Neural cell (in vitro differentiated cells): ENCODE results near the gene SEMA4F. TPM values are rescaled to one million over a fixed set of nuclear protein-coding genes. Genes with fewer than 3 reads are reported as not detected.

Source experiments
- H2AFZ ChIP-seq: fragments of 200-600, 300-800 bp; sonication (generic), shearing (Covaris generic); 2 replicates; pipeline ENCODE4 v1.6.0; 2014; ENCODE audit warnings: low read depth, mild to moderate bottlenecking, antibody characterized with exemption, low read length, moderate library complexity
- H3F3A ChIP-seq: fragments of 200-600 bp; shearing (Covaris generic); 2 replicates; pipeline ENCODE4 v1.6.1; 2016; ENCODE audit warnings: mild to moderate bottlenecking, moderate library complexity, mixed read lengths, antibody characterized with exemption, low read length; ENCODE audit not compliant: insufficient read depth, poor library complexity, severe bottlenecking
- H3K27ac ChIP-seq: fragments of 200-600, 300-800 bp; sonication (generic), shearing (Covaris generic); 2 replicates; pipeline ENCODE4 v1.5.1; 2014; ENCODE audit warnings: mild to moderate bottlenecking, low read length, moderate library complexity
- H3K27me3 ChIP-seq: fragments of 300-800, 200-600 bp; sonication (generic), shearing (Covaris generic); 2 replicates; pipeline ENCODE4 v1.6.0; 2014; ENCODE audit warnings: mild to moderate bottlenecking, low read depth, low read length, moderate library complexity; ENCODE audit not compliant: insufficient read depth
- H3K36me3 ChIP-seq: fragments of 300-800, 200-600 bp; sonication (generic), shearing (Covaris generic); 2 replicates; pipeline ENCODE4 v1.5.1; 2014; ENCODE audit warnings: mild to moderate bottlenecking, antibody characterized with exemption, low read length, moderate library complexity; ENCODE audit not compliant: insufficient read depth
- H3K4me2 ChIP-seq: fragments of 300-800, 200-600 bp; sonication (generic), shearing (Covaris generic); 2 replicates; pipeline ENCODE4 v1.6.0; 2014; ENCODE audit warnings: mild to moderate bottlenecking, low read length
- H3K4me3 ChIP-seq: fragments of 300-800, 200-600 bp; sonication (generic), shearing (Covaris generic); 2 replicates; pipeline ENCODE4 v1.5.1; 2014; ENCODE audit warnings: mild to moderate bottlenecking, low read length, moderate library complexity
- H3K79me2 ChIP-seq: fragments of 200-600 bp; shearing (Covaris generic); replicated peaks from 2 replicates; pipeline ENCODE4 v1.6.0; 2014; ENCODE audit warnings: mild to moderate bottlenecking, low read length, moderate library complexity; ENCODE audit not compliant: insufficient read depth
- H3K9ac ChIP-seq: fragments of 300-800, 200-600 bp; sonication (generic), shearing (Covaris generic); 2 replicates; pipeline ENCODE4 v1.6.1; 2016; ENCODE audit warnings: mild to moderate bottlenecking, low read length, mixed read lengths
- H3K9me2 ChIP-seq: fragments of 200-600 bp; shearing (Covaris generic); 2 replicates; pipeline ENCODE4 v1.6.1; 2016; ENCODE audit warnings: mild to moderate bottlenecking, low read length, mixed read lengths; ENCODE audit not compliant: insufficient read depth
- H3K9me3 ChIP-seq: fragments of 200-600, 300-800 bp; sonication (generic), shearing (Covaris generic); 2 replicates; pipeline ENCODE4 v1.6.1; 2016; ENCODE audit warnings: mild to moderate bottlenecking, mixed run types, low read length, moderate library complexity, mixed read lengths
- H4K20me1 ChIP-seq: fragments of 200-600 bp; shearing (Covaris generic); 2 replicates; pipeline ENCODE4 v1.6.1; 2016; ENCODE audit warnings: mild to moderate bottlenecking, mixed run types; ENCODE audit not compliant: insufficient read depth
- EP300 ChIP-seq: fragments of 450-650 bp; conservative IDR thresholded peaks from 2 replicates; pipeline ENCODE4 v1.6.1; 2014; ENCODE audit warnings: antibody characterized with exemption, mild to moderate bottlenecking, moderate library complexity; ENCODE audit not compliant: poor library complexity, severe bottlenecking
- EZH2 ChIP-seq: fragments of 200-600, 300-800 bp; shearing (Covaris generic), sonication (generic); IDR thresholded peaks from 2 replicates; pipeline ENCODE4 v1.6.1; 2014; ENCODE audit warnings: antibody characterized with exemption, low read length, borderline replicate concordance, mild to moderate bottlenecking; ENCODE audit not compliant: insufficient read depth, poor library complexity, severe bottlenecking
- MXI1 ChIP-seq: fragments of 450-650 bp; conservative IDR thresholded peaks from 2 replicates; pipeline ENCODE4 v1.6.1; 2014; ENCODE audit warnings: antibody characterized with exemption, mild to moderate bottlenecking; ENCODE audit not compliant: poor library complexity, severe bottlenecking
- POLR2AphosphoS5 ChIP-seq: IDR thresholded peaks from 2 replicates; pipeline ENCODE4 v1.6.1; 2012
- RAD21 ChIP-seq: fragments of 450-650 bp; conservative IDR thresholded peaks from 2 replicates; pipeline ENCODE4 v1.6.1; 2014; ENCODE audit warnings: antibody characterized with exemption, mild to moderate bottlenecking, moderate library complexity
- SMC3 ChIP-seq: fragments of 450-650 bp; conservative IDR thresholded peaks from 2 replicates; pipeline ENCODE4 v1.6.1; 2014; ENCODE audit warnings: antibody characterized with exemption, mild to moderate bottlenecking, moderate library complexity; ENCODE audit not compliant: poor library complexity
- TAF1 ChIP-seq: IDR thresholded peaks from 2 replicates; pipeline ENCODE4 v1.6.1; 2012; ENCODE audit warnings: low read depth
- polyA plus RNA-seq: library from polyadenylated mRNA; depleted of rRNA; stranded (reverse); fragments of >200 nt; gene quantifications from 2 replicates; pipeline ENCODE4 v1.2.3, GENCODE V29; 2014
- TF ChIP-seq, protein P1 (sequence below): IDR thresholded peaks from 2 replicates; pipeline ENCODE4 v1.6.1; 2012; ENCODE audit warnings: borderline replicate concordance
- TF ChIP-seq, protein P2 (sequence below): fragments of 450-650 bp; IDR thresholded peaks from 2 replicates; pipeline ENCODE4 v1.5.1; 2014; ENCODE audit warnings: antibody characterized with exemption, mild to moderate bottlenecking, moderate library complexity; ENCODE audit not compliant: poor library complexity, severe bottlenecking

SEMA4F gene
- polyA plus RNA-seq, 1 donor from 2014 or later: 18.2 TPM

DNA sequence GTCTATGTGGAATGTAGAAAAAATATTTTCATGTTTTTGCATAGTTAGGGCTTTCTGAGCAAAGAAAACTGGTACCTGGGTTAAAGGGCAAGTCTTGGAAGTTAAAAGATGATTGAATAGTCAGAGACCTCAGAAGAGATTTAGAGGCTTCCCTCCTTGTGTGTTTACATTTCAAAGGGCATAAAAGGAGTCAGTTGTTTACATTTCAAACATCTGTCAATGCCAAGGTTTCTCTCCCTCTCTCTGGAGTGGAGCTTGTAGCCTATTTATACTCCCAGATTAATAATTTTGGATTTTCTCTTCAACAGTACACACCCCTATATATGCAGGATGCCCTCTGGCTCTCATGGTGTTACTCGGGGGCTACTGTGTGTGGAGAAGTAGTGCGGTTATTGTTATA, 14.5 kb upstream of the SEMA4F start:
- Histone ChIP-seq H3K79me2 (no peaks in the 10 kb centered on the region), H3K27ac (no peak overlapping the region), H3K9me2 (no peaks in the 10 kb centered on the region), H3F3A (no peaks in the 10 kb centered on the region), H3K36me3 (no peaks in the 10 kb centered on the region), H3K4me2 (no peak overlapping the region), H2AFZ (no peak overlapping the region), H3K4me3 (no peak overlapping the region), H3K9me3 (no peaks in the 10 kb centered on the region), H3K27me3 (no peaks in the 10 kb centered on the region), H4K20me1 (no peaks in the 10 kb centered on the region), H3K9ac (no peak overlapping the region)
- TF ChIP-seq, protein P1, sequence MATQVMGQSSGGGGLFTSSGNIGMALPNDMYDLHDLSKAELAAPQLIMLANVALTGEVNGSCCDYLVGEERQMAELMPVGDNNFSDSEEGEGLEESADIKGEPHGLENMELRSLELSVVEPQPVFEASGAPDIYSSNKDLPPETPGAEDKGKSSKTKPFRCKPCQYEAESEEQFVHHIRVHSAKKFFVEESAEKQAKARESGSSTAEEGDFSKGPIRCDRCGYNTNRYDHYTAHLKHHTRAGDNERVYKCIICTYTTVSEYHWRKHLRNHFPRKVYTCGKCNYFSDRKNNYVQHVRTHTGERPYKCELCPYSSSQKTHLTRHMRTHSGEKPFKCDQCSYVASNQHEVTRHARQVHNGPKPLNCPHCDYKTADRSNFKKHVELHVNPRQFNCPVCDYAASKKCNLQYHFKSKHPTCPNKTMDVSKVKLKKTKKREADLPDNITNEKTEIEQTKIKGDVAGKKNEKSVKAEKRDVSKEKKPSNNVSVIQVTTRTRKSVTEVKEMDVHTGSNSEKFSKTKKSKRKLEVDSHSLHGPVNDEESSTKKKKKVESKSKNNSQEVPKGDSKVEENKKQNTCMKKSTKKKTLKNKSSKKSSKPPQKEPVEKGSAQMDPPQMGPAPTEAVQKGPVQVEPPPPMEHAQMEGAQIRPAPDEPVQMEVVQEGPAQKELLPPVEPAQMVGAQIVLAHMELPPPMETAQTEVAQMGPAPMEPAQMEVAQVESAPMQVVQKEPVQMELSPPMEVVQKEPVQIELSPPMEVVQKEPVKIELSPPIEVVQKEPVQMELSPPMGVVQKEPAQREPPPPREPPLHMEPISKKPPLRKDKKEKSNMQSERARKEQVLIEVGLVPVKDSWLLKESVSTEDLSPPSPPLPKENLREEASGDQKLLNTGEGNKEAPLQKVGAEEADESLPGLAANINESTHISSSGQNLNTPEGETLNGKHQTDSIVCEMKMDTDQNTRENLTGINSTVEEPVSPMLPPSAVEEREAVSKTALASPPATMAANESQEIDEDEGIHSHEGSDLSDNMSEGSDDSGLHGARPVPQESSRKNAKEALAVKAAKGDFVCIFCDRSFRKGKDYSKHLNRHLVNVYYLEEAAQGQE: no peak
- TF ChIP-seq RAD21 (no peak), MXI1 (no peak), POLR2AphosphoS5 (no peak)
- TF ChIP-seq, protein P2, sequence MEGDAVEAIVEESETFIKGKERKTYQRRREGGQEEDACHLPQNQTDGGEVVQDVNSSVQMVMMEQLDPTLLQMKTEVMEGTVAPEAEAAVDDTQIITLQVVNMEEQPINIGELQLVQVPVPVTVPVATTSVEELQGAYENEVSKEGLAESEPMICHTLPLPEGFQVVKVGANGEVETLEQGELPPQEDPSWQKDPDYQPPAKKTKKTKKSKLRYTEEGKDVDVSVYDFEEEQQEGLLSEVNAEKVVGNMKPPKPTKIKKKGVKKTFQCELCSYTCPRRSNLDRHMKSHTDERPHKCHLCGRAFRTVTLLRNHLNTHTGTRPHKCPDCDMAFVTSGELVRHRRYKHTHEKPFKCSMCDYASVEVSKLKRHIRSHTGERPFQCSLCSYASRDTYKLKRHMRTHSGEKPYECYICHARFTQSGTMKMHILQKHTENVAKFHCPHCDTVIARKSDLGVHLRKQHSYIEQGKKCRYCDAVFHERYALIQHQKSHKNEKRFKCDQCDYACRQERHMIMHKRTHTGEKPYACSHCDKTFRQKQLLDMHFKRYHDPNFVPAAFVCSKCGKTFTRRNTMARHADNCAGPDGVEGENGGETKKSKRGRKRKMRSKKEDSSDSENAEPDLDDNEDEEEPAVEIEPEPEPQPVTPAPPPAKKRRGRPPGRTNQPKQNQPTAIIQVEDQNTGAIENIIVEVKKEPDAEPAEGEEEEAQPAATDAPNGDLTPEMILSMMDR: no peak

DNA sequence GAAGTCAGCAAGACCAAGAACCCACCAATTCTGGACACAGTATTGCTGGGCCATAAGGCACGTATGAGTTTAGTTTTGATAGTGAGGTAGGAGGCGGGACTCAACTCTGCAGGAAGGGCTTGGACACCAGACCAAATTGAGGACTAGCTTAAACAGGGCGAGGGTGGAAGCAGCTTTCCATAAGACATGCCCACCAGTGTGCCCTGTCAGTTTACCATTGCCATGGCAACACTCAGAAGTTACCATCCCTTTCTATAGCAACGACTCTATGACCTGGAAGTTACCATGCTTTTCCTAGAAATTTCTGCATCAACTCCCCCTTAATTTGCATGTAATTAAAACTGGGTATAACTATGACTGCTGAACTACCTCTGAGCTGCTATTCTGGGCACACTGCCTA, 8.7 kb upstream of the SEMA4F start:
- Histone ChIP-seq H3K4me3 (no peak overlapping the region), H3F3A (no peaks in the 10 kb centered on the region), H3K9me3 (no peaks in the 10 kb centered on the region), H3K27ac (no peak overlapping the region), H2AFZ (no peak overlapping the region), H3K4me2 (no peak overlapping the region), H3K79me2 (no peaks in the 10 kb centered on the region), H3K9me2 (no peaks in the 10 kb centered on the region), H3K36me3 (no peaks in the 10 kb centered on the region), H3K9ac (no peak overlapping the region), H3K27me3 (peaks cover 7% of the 10 kb centered on the region), H4K20me1 (no peaks in the 10 kb centered on the region)
- TF ChIP-seq TAF1: no peak
- TF ChIP-seq, protein P1: no peak
- TF ChIP-seq SMC3: no peak
- TF ChIP-seq, protein P2: no peak
- TF ChIP-seq EP300: no peak
- no peak for TF ChIP-seq MXI1
- no peak for TF ChIP-seq EZH2
- TF ChIP-seq POLR2AphosphoS5: no peak
- no peak for TF ChIP-seq RAD21
